Adrenal gland (tissue), 12 donors: ENCODE measurements around the gene DCN. TPM values are rescaled to one million over a fixed set of nuclear protein-coding genes. Genes with fewer than 3 reads are reported as not detected.

Experiments used
- DNase-seq, 7 donors: peaks; one replicate each; pipeline ENCODE4 v3.0.0-alpha.2; 2019 to 2020
- H3K27ac ChIP-seq, 5 donors: fragments of 200-600 bp; sonication (generic) in 4 of 5; 1 replicate in 3 of 5; 2 replicates in 2 of 5; pipeline versions ENCODE4 v1.5.1 to v1.8.0; 2016 to 2020; ENCODE audit warnings: mild to moderate bottlenecking in 1 of 5
- H3K27me3 ChIP-seq: fragments of 200-600 bp; 2 replicates; pipeline ENCODE4 v1.8.0; 2021
- H3K36me3 ChIP-seq, 2 donors: fragments of 200-600 bp; replicated peaks in 1 of 2; 1 replicate in 1 of 2; 2 replicates in 1 of 2; pipeline versions ENCODE4 v1.5.1 to v1.8.0; 2018 to 2022
- H3K4me1 ChIP-seq, 2 donors: fragments of 200-600 bp; replicated peaks in 1 of 2; 1 replicate in 1 of 2; 2 replicates in 1 of 2; pipeline versions ENCODE4 v1.5.1 to v1.8.0; 2018 to 2021
- H3K4me3 ChIP-seq, 4 donors: fragments of 200-600 bp; sonication (generic) in 3 of 4; one replicate each; pipeline ENCODE4 v1.5.1; 2016 to 2018
- H3K9me3 ChIP-seq, 3 donors: fragments of 200-600 bp; sonication (generic) in 1 of 3; replicated peaks in 1 of 3; 1 replicate in 2 of 3; 2 replicates in 1 of 3; pipeline versions ENCODE4 v1.5.1 to v1.8.0; 2016 to 2021
- CTCF ChIP-seq, 6 experiments: fragments of 450-650 bp in 4 of 6; fragments of 200-600 bp in 2 of 6; sonication (generic) in 1 of 6; IDR thresholded peaks; 1 replicate in 5 of 6; 2 replicates in 1 of 6; pipeline versions ENCODE4 v1.5.1 to v1.8.0; 2016 to 2021; ENCODE audit warnings: antibody characterized with exemption in 6 of 6, mild to moderate bottlenecking in 2 of 6, moderate library complexity in 1 of 6
- POLR2A ChIP-seq, 2 donors: fragments of 450-650 bp; IDR thresholded peaks; one replicate each; pipeline ENCODE4 v1.6.1; 2017; ENCODE audit warnings: antibody characterized with exemption in 2 of 2, mild to moderate bottlenecking in 2 of 2, moderate library complexity in 1 of 2
- WGBS, 4 donors: extraction: QIAGEN DNeasy Blood & Tissue Kit in 2 of 4; methylation state at CpG; one replicate each; pipeline versions ENCODE4 v1.1.5 to v1.1.7; 2013 to 2017; 5-methylcytosine and 5-hydroxymethylcytosine counted together
- intact Hi-C, 2 donors: fragments of 100-400 bp; cut with DNase I; formaldehyde crosslinking; loops; one replicate each; pipeline versions ENCODE4 v1.14.1 to v1.15.0; 2022 to 2023
- polyA plus RNA-seq, 3 donors: library from polyadenylated mRNA; stranded (reverse); fragments of 200-250 nt in 2 of 3; fragments of 350-450 nt in 1 of 3; fragmentation: Illumina TruSeq in 1 of 3; extraction: RNeasy Lipid Tissue Mini Kit (QIAGEN cat#74804) in 1 of 3; gene quantifications; one replicate each; pipeline ENCODE4 v1.2.3, GENCODE V29; 2013 to 2014
- total RNA-seq, 9 donors: library from RNA; depleted of rRNA in 4 of 9; stranded (reverse); fragments of >200 nt in 4 of 9; fragments of 120-200 nt in 1 of 9; fragmentation: NEBNext Ultra II Directional in 1 of 9; extraction: Animal tissue kit (Norgen Biotek cat#: 25700) in 1 of 9; gene quantifications; one replicate each; pipeline versions ENCODE4 v1.1.0 to v1.2.4, GENCODE V29; 2013 to 2023
- donor health status: healthy with polysubstance abuse.
- donor health status: Bipolar disorder and iron deficiency.
- donor health status: DM: yes; HTN: yes; CAD: no.
- donor health status: DM: no; HTN: no; CAD: no.
- donor health status: DM: no; HTN: no; CAD: no.
- donor health status: DM: yes; HTN: yes; CAD: no.

The DCN gene
- total and polyA plus RNA-seq, 12 donors: 234 to 2,358 (median 970) TPM

- no peak overlapping the region for H3K4me3 ChIP-seq
- WGBS, 4 donors: 69 to 79% (median 71%) methylated on average over 2 of the region's 2 CpGs
- H3K27ac ChIP-seq: no peak overlapping the region
- intact Hi-C loops: no loop called here
- H3K36me3 ChIP-seq: no peaks in the 10 kb centered on the region
- TF ChIP-seq CTCF (IDR thresholded peaks at IDR 0.05) (no peak), POLR2A (IDR thresholded peaks at IDR 0.05) (no peak)
- no peak for DNase-seq
- H3K9me3 ChIP-seq: peaks cover 0 to 8% (median 0%) of the 10 kb centered on the region in 3 donors
- H3K27me3 ChIP-seq: no peaks in the 10 kb centered on the region
- H3K4me1 ChIP-seq: peaks cover 0 to 16% of the 10 kb centered on the region in 2 donors
Measured at GRCh38 chr12:91191513-91192111, 9.0 kb upstream of the DCN start.

GRCh38 chr12:91189516-91189915, 6.9 kb upstream of the DCN start:
- no peaks in the 10 kb centered on the region for H3K27me3 ChIP-seq
- intact Hi-C loops: no loop called here
- H3K4me3 ChIP-seq: no peak overlapping the region
- TF ChIP-seq CTCF (IDR thresholded peaks at IDR 0.05) (no peak), POLR2A (IDR thresholded peaks at IDR 0.05) (no peak)
- 34 to 49% (median 43%) methylated on average over 3 of the region's 3 CpGs for WGBS, 4 donors
- H3K36me3 ChIP-seq: no peaks in the 10 kb centered on the region
- no peak for DNase-seq
- H3K9me3 ChIP-seq: peaks cover 0 to 3% (median 0%) of the 10 kb centered on the region in 3 donors
- H3K4me1 ChIP-seq: peaks cover 0 to 16% of the 10 kb centered on the region in 2 donors
- H3K27ac ChIP-seq: peak overlapping the region in 2 of 5 donors; percentile 19 to 27

- H3K27me3 ChIP-seq: no peaks in the 10 kb centered on the region
- H3K4me1 ChIP-seq: peaks cover 0 to 16% of the 10 kb centered on the region in 2 donors
- TF ChIP-seq POLR2A (IDR thresholded peaks at IDR 0.05) (no peak), CTCF (IDR thresholded peaks at IDR 0.05) (no peak)
- no peaks in the 10 kb centered on the region for H3K9me3 ChIP-seq
- no peak for DNase-seq
- no peaks in the 10 kb centered on the region for H3K36me3 ChIP-seq
- H3K4me3 ChIP-seq: no peak overlapping the region
- intact Hi-C loops: no loop called here
- no peak overlapping the region for H3K27ac ChIP-seq
Measured at GRCh38 chr12:91188778-91189177, 6.2 kb upstream of the DCN start.

GRCh38 chr12:91186156-91186555, 3.5 kb upstream of the DCN start:
- intact Hi-C loops: no loop called here
- no peak for TF ChIP-seq POLR2A (IDR thresholded peaks at IDR 0.05)
- Histone ChIP-seq H3K27me3 (no peaks in the 10 kb centered on the region), H3K9me3 (no peaks in the 10 kb centered on the region), H3K4me1 (peaks cover 0 to 16% of the 10 kb centered on the region in 2 donors), H3K36me3 (no peaks in the 10 kb centered on the region), H3K27ac (peak overlapping the region in 2 of 5 donors; percentile 15 to 18), H3K4me3 (no peak overlapping the region)
- DNase-seq: no peak
- WGBS, 4 donors: 53 to 62% (median 58%) methylated on average over 2 of the region's 2 CpGs

GRCh38 chr12:91185421-91185820, 2.8 kb upstream of the DCN start:
- Histone ChIP-seq H3K27ac (peak overlapping the region in 2 of 5 donors; percentile 15 to 18), H3K36me3 (no peaks in the 10 kb centered on the region), H3K4me3 (no peak overlapping the region), H3K4me1 (peaks cover 0 to 16% of the 10 kb centered on the region in 2 donors), H3K27me3 (no peaks in the 10 kb centered on the region), H3K9me3 (no peaks in the 10 kb centered on the region)
- DNase-seq: no peak
- 46 to 100% (median 62%) methylated on average over 1 of the region's 1 CpG for WGBS, 4 donors
- intact Hi-C loops: no loop called here
- TF ChIP-seq POLR2A (IDR thresholded peaks at IDR 0.05): no peak
- TF ChIP-seq CTCF (IDR thresholded peaks at IDR 0.05): no peak
